ENCODE results near the gene DIO1.
A peak's percentile ranks its signal among the peaks of the same experiment; 100 is the strongest.

The DIO1 gene

DNA sequence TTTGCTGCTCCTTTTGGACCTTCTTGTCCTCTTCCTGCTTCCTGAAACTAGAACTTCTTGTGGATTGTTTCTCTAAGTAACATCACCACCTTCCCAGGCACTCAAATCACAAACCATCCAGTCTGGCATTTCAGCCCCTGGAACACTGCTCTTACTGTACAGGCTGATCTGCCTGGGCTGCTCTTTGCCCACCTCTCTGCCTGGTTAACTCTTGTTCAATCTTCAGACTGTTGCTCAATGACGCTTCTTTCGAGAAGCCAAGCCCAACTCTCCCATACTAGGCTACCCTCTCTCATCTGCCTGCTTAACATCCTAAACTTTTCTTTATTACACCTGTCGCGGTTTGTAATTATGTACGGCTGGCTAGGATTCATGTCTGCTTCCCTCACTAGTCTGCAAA, 657 bp downstream of the DIO1 start:
- DNase-seq (ENCODE audit: low read depth), result no peak

DNA sequence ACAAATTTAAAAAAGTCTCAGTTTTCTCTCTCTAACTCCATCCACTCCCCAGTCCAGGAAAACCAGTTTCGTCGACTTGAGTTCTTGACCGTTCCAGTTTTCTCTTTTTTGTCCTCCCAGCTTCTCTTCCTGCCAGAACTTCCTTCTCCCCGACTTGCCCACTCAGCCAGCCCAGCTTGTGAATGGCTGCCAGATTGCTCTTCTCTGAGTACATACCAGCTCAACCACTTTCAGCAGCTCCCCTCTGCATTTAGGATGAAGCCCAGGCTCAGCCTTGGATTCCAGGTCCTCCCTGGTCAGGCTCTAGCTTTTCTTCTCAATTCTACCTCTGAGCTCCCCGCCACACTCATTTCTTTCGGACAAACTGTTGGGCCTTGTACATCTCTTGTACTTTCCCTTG, 1.4 kb downstream of the DIO1 start:
- no peak for DNase-seq (ENCODE audit: low read depth)

DNA sequence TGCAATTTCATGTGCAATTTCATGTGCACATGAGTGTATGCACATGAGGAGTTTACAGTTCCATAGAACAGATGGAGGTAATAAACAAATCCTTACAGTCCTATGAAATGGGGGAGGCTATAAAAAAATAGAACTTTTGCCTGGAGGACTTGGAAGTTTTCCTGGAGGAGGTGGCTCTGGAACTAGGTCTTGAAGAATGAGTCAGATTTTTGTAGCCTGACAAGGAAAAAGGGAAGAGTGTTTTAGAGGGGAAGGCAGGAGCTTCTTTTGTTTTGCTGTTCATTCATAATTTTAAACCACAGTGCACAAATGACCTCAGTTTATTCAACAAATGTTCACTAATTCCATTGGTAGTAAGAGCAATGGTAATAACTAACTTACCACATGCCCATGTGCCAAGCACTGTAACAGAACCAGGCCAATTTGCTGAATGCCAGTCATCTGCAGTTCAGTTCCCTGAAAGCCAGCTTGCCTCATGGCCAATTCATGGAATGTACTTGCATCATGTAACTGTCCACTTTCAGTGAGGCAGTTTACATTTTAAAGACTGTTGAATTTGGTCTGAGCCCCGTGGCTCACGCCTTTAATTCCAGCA, 2.7 kb downstream of the DIO1 start:
- peak; percentile 70 for DNase-seq (ENCODE audit: low read depth)

DNA sequence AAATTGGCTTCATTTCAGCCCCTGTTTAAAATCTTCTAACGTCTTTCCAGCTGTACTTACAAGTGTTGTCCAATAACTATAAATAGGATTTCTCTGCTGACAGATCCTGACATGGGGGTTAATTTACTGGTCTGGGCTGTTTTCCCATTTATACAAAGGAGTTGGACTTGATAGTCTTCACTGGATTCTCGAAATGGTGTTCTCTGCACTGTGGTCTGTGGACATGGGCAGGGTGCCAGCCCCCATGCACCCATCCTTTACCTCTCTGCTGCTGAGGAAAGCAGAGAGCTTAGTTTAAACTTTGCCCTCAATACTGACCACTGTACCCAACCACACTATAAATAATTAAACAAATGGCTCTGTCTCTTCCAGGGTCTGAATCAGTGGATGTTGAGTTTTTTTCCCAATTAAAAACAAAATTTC, 5.2 kb downstream of the DIO1 start:
- DNase-seq (ENCODE audit: low read depth), result peak; percentile 22

DNA sequence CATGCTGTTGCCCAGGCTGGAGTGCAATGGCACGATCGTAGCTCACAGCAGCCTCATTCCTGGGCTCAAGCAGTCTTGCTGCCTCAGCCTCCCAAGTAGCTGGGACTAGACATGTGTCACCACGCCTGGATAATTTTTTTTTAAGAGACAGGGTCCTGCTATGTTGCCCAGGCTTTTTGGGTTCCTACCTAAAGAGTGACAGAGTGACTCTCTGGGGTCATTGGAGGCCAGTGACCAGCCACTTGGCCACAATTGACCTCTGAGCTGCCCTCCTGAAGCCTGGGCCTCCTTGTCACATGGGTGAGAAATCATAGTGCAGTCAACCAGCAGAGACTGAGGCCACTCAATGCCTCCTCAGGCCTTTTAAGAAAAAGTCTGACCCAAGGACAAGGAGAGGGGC, 5.7 kb downstream of the DIO1 start:
- DNase-seq (ENCODE audit: low read depth), result no peak

DNA sequence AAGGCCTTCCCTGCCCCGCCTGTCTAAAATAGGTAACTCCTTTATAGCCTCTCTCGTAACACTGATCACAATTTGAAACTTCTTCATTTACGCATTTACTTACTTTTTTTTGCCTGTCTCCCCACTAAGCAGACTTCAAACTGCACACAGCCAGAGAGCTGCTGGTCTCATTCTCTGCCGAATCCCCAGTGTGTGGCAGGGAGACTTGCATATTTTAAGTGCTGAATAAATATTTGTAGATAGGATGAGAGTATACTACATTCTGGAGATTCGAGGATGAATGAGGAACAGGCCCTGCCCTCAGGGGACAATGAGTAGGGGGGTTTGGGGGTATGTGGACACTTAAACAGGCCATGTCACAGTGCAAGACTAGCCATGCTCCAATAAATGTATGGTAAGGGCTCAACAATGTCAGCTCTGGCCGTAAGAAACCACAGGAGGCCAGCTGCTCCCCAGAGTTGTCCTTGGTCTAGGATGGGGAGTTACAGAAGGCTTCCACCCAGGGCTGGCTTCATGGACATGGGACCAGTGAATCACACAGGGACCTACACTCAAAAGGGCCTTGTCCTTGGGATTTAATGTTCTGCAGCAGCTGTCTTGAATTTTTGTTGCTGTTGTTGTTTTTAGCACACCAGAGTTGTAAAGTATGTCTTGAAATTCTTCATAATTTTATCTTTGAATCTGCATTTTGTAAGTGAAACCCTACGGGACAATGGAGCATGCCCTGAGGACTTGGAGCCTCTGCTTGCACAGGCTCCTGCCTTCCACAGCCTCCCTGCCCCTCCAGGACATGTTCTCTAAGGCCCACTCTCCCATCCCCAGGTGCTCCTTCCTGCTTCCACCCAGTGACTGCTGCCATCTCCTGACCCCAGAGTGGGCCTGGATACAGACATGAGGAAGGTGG, 8.5 kb downstream of the DIO1 start:
- no peak for DNase-seq (ENCODE audit: low read depth)

DNA sequence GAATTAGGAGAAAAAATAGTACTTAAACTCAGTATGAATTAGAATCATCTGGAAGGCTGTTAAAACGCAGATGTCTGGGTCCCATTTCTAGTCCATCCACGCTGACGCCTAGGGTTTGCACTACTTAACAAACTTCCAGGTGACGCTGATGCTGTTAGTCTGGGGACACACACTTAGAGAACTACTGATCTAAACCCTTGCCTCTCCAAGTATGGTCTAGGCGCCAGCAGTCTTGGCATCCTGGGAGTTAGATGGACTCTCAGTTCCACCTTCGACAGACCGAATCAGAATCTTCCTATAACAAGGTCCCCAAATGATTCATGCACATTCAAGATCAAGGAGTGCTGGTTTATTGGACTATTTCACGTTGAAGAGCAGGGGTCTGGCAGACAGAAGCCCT, 11.5 kb downstream of the DIO1 start:
- DNase-seq (ENCODE audit: low read depth), result no peak

DNA sequence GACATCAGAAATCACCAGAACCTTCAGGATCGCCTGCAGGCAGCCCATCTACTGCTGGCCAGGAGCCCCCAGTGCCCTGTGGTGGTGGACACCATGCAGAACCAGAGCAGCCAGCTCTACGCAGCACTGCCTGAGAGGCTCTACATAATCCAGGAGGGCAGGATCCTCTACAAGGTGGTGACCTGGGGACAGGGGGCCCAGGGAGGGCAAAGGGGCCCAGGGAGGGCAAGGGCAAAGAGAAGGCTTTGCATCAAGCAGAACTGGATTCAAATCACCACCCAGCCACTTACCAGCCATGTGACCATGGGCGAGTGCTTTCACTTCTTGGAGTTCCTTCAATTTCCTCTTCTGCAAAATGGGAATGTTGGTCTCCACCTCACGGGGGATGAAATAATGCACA, 12.1 kb downstream of the DIO1 start:
- no peak for DNase-seq (ENCODE audit: low read depth)

DNA sequence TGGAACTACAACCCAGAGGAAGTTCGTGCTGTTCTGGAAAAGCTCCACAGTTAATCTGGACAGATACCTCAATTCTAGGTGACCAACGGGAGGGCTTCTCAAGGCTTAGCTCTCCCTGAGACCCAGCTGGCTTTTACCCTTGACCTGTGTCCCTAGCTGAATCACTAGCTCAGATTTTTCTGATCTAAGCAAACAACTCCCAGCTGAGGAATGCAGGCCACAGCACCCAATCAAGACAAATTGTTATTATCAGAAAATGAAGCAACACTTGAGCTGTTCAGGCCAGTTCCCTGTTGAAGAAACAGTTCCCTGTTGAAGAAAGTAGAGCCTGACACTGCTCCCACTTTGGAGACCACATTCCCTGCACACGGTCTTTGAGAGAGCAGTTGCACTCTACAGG, 16.0 kb downstream of the DIO1 start:
- DNase-seq (ENCODE audit: low read depth), result no peak

DNA sequence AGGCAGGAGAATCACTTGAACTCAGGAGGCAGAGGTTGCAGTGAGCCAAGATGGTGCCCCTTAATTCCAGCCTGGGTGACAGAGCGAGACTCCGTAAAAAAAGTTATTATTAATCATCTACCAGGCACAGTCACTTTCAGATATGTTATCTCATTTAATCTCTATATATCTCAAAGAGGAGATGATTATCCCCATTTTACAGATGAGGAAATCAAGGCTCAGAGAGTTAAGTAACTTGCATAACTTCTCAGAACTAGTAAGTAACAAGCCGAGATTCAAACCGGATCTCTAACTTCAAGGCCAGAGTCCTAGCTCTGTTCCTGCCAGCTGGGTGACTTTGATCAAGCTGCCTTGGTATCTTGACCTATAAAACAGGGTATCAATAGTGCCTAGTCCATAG, 17.5 kb downstream of the DIO1 start:
- DNase-seq (ENCODE audit: low read depth), result no peak

DNA sequence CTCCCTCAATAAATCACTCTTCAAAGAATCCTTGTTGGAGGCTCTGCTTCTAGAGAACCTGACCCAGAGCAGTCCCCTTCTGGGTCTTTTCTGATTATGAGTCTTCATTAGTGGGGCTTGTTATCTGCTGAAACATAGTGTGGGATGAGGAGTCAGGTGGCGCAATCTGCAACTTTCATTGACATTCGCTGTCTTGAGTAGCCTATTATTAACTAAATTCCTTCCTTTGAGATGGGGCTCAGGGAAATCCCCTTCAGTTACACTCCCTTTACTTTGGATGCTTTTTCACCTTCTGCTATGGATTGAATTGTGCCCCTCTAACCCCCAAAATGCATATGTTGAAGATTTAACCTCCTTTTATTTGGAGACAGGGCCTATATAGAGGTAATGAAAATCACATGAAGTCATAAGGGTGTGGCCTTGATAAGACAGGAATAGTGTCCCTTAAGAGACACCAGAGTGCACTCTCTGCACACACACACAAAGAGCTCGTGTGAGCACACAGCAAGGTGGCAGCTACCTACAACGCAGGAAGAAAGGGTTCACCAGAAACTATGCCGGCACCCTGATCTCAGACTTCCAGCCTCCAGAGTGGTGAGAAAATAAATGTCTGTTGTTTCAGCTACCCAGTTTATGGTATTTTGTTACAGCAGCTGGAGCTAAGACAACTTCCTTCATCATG, 19.5 kb downstream of the DIO1 start:
- no peak for DNase-seq (ENCODE audit: low read depth)

DNA sequence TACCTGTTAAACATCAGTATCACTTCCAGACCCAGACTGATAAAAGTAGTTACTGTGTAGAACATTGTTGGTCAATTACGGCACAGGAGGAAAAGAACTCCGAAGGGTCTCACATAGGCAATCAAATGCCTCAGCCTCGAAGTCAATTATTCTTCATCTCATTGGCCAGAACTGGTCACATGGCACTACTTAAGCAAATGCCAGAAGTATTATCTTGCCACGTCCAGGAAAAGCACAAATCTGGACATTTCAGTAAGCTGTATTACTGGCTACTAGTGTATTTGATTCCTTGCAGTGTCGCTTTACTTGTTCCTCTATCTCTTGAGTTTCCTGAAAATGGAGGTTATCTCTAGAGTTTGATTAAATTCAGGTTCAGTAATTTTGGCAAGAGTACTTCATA, 24.4 kb downstream of the DIO1 start:
- DNase-seq (ENCODE audit: low read depth), result no peak

DNA sequence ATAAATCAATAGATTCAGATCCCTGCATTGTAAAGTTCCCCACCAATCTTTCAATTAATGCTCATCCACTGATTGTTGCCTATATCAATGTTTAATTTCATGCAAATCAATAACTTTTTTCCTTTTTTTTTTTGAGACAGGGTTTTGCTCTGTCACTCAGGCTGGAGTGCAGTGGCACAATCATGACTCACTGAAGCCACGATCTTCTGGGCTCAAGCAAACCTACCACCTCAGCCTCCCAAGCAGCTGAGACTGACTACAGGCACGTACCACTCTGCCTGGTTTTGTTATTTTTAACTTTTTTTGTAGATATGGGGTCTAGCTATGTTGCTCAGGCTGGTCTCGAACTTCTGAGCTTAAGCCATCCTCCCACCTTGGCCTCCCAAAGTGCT, 25.7 kb downstream of the DIO1 start:
- no peak for DNase-seq (ENCODE audit: low read depth)

DNA sequence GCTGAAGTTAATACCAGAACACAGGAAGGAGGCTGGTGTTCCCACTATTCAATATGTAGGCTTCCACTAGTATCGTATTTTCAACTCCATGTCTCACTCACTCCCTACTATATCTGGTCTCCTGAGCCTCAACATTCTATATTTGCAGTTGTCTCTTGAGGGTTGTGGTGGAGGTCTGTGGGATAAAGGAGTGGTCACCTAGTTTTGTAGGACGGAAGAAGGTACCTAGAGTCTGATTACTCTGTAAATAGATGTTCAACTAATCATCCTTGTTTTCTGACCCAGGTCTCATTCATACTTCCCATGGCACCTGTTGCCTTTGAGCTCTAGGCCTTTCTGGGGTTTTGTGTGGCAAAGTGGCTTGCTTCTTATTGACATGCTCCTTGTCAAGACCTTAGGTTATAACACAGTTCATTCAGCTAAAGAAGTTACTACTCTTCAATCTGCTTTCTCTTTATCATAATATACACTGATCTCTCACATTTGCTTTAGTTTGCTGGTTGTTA, 33.4 kb downstream of the DIO1 start:
- no peak for DNase-seq (ENCODE audit: low read depth)

DNA sequence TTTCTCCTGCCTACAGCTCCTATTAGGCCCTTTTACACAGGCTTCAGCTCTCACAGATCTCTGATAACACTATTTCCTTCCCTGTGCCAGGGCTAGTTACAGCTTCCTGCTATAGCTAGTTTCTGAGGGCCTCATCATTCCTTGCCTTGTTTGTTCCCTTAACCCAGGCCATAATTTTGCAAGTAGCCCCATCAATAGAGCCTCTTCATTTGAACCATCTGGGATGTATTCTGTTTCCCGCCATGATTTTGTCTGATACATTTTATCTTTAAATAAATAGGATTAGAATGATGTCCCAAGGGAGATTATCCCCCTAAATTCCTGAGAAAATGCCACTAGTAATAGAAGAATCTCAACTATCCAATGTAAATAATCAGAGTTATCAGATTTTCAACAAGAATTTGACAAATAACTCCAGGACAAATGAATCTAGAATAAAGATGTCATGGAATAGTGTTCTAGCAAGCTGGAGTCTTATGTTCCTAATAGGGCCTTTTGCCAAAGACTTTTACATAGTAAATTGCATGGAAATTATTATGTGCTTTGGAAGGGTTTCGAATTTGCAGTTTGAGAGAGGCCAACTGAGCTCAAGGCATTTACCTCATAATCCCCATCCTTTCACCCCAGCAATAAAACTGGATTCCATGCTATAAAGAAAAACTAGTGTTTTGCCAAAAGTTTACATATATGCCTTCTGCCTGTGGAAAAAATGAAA, 35.4 kb downstream of the DIO1 start:
- DNase-seq (ENCODE audit: low read depth), result no peak

DNA sequence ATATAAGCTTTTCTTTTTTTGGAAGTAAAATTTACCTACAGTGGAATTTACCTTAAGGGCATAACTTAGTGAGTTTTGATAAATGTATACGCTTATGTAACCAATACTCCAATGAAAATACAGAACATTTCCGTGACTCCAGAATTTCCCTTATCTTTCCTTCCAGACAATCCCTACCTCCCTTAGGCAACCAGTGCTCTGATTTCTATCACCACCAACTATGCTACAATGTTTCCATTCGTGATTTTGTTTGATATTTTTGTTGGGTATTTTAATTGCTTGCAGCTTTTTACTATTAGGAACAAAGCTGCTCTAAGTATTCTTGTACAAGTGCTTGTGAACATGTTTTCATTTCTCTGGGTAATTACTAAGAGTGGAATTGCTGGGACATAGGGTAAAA, 36.9 kb downstream of the DIO1 start:
- no peak for DNase-seq (ENCODE audit: low read depth)

DNA sequence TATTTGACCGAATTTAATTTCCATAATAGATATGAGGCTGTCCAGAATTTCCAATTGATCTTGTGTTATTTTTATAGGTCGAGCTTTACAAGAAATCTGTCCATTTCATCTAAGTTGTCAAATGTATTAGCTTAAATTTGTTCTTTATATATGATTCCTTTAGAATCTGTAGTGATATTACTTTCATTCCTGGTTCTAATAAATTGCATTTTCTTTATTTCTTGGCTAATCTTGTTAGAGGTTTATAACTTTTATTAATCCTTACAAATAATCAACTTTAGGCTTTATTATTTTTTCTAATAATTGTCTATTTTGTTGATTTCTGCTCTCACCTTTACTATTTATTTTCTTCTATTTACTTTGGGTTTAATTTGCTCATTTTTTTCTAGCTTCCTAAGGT, 37.5 kb downstream of the DIO1 start:
- no peak for DNase-seq (ENCODE audit: low read depth)

DNA sequence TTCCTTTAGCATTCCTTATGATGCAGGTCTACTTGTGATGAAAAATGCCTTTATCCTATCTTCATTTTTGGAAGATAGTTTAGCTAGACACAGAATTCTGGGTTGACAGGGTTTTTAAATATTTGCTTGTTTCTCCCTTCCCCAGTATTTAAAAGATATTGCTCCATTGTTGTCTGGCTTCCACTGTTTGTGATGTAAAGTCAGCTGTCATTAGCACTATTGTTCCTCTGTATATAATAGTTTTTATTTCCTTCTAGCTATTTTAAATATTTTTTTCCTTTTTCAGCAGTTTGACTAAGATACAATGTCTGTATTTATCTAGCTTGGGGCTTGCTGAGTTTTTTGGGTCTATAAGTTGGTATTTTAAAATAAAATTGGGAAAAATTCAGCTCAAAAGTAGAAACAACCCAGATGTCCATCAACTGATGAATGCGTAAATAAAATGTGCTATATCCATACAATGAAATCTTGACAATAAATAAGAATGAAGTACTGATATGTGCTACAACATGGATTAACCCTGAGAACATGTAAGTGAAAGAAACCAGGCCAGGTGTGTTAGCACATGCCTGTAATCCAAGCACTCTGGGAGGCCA, 40.3 kb downstream of the DIO1 start:
- no peak for DNase-seq (ENCODE audit: low read depth)

DNA sequence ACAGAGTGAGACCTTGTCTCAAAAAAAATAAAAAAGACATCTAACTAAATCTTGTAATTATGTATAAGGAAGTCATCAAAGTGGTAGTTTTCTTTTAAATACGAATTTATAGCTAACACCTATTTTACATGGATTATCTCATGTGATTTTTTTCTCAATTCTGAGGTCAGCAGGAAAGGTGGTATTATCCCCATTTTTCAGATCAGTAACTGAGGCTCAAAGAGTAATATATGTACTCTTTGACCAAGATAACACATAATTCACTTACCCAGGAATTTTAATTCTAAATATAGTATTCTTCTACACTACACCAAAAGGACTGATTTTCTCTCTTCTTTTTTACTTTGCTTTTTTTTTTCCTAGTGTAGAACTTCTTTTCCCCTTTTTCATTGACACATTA, 42.4 kb downstream of the DIO1 start:
- DNase-seq (ENCODE audit: low read depth), result no peak

DNA sequence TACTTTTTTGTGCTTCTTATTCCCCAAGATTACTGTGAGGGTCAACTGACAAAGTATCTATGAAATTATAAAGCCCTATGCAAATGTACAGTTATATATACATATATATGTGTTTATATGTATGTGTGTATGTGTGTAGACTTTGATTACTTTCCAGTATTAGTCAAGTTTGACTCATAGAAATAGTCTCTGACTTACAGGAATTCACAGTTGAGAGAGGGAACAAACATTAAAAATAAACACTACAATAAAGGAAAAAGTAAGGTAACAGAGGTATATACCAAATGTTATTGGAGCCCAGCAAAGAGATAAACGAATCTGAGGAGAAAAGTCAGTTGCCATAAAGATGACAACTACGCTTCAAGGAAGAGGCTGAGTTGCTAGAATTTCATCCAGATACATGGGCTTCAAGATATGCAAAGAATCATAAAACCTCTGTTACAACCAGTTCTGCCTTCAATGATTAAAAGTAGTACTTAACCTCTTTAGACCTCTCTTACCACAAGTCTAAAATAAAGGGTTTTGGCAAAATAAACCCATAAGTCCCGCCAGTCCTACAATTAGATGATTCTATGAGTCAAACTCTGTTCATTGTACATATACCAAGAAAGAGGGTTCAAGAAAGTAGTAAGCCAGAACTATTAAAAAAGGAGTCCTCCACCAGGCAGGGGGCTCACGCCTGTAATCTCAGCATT, 44.3 kb downstream of the DIO1 start:
- DNase-seq (ENCODE audit: low read depth), result no peak

Data from stromal cell of bone marrow (primary cell).